RCC 7860 (cell line): ENCODE data around the gene S100A13.
"Not testable (repeated sequence)": the region's sequence is repeated elsewhere in the genome, so short reads cannot be mapped to it uniquely, and the experiment has no call there.

Source experiments
- DNase-seq: peaks from one replicate; pipeline ENCODE4 v3.0.0-alpha.2; 2015; ENCODE audit warnings: low spot score
- FAIRE-seq: peaks from 2 replicates; lab custom pipeline; 2012; peaks lifted over from hg19 to GRCh38; lab: Jason Lieb, UNC

S100A13 gene

DNA sequence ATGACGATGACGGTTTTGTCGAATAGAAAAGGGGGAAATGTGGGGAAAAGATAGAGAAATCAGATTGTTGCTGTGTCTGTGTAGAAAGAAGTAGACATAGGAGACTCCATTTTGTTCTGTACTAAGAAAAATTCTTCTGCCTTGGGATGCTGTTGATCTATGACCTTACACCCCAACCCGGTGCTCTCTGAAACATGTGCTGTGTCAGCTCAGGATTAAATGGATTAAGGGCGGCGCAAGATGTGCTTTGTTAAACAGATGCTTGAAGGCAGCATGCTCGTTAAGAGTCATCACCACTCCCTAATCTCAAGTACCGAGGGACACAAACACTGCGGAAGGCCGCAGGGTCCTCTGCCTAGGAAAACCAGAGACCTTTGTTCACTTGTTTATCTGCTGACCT, 51.8 kb downstream of the S100A13 start:
- FAIRE-seq, DNase-seq: not testable (repeated sequence)

DNA sequence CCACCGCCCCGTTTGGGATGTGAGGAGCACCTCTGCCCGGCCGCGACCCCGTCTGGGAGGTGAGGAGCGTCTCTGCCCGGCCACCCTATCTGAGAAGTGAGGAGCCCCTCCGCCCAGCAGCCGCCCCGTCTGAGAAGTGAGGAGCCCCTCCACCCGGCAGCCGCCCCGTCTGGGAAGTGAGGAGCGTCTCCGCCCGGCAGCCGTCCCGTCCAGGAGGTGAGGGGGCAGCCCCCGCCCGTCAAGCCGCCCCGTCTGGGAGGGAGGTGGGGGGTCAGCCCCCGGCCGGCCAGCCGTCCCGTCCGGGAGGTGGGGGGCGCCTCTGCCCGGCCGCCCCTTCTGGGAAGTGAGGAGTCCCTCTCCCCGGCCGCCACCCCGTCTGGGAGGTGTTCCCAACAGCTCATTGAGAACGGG, 52.2 kb downstream of the S100A13 start:
- not testable (repeated sequence) for DNase-seq, FAIRE-seq

DNA sequence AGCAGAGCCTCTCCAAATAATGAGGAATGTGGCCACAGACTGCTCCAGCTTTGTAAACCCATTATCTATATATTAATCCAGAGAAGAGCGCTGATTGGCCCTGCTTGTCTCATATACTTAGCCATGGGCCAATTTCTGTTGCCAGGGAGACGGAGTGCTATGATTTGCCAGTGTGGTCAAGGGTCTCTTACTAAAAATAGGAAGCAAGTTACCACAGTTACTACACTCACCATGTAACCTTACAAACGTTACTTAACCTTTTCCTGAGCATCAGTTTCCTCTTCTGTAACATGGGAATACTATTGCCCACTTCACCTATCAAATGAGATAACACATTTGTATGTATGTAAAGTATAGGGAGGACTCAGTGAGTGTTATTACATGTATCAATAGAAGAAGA, 54.0 kb downstream of the S100A13 start:
- FAIRE-seq (no peak), DNase-seq (no peak)

DNA sequence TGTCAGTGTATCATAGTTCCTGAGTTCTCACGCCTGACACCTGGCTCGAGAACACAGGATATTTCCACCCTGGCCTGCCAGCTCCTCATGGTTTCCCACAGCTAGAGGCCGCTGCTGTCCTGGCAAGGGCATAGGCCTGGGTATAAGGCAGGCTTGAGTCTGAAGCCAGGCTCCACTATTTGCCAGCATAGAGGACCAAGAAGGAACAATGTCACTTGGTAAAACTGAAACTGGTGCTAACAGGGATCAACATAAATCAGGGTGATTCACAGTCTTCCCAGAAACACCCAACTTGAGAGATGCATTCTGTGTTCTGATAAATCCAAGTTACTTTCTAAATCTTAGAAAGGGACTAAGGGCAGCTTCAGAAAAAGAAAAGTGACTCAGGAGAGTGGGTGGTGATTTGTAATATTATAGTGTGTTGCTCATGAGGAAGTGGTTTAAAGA, 54.7 kb downstream of the S100A13 start:
- DNase-seq (peak; percentile 81), FAIRE-seq (peak; percentile 39)

DNA sequence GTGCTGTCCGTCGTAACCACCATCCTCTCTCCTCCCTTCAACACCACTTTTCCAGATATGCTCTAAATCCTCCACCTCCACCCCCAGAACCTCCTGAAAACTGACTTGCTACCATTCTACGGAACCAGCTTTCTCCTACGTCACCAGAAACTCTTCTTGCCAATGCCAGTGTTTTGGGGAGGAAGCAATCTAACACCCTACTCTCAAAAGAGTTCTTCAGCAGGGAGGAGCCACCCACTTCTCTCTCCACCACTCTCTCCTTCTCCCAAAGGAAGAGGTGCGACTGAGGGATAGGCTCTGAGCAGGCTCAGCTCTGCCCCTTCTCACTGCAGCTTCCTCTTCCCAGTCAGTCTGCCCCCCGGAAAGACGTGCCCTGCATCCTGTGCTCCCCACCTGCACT, 55.6 kb downstream of the S100A13 start:
- FAIRE-seq (no peak), DNase-seq (no peak)

- FAIRE-seq, result no peak
Observed at GRCh38 chr1:153570874-153571273, 56.4 kb downstream of the S100A13 start.

DNA sequence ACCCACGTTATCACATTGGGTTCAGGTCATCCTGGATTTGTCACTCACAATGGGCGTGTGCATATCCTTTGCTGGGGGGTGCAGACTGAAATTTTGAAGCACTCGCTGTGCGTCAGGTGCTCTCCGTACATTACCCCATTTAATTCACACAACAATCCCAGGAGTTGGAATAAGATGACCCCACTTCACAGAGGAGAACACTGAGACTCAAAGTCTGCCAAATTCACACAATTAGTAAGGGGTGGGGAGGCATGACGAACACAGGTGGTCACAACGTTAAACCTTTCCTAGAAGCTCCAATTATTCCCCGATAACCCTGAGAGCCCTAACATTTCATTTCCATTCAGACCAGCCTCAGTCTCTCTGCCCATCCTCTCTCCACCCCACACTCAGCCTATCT, 57.8 kb downstream of the S100A13 start:
- DNase-seq, result no peak
- no peak for FAIRE-seq

More at GRCh38 chr1:153570874-153571273, 56.4 kb downstream of the S100A13 start:
- no peak for DNase-seq
